ENCODE data around the gene SORBS1. TPM values are rescaled to one million over a fixed set of nuclear protein-coding genes. Genes with fewer than 3 reads are reported as not detected.

Gene SORBS1
- total and polyA plus RNA-seq, 2 donors (not counting 3 experiments of a cell fraction or from before 2014, with no cell fraction given), result 2.0 to 7.9 TPM

DNA sequence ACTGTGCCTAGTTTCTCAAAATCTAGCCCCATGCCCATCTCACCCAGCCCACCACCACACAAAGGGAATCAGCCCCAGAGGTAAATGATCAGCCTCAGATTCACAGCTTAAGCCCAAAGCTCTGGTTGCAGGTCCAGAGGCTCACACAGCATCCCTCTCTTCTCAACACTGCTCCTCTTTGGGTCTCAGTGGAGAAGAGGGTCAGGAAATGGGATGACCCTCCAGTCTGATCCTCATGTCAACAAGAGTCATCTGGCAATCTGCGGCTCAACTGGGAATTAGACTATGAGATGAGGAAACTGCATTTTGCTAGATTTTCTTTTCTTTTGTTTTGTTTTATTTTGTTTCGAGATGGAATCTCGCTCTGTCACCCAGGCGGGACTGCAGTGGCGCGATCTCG lies 144.2 kb downstream of the SORBS1 start:
- Histone ChIP-seq H3K4me3 (replicated peaks in 1 of 3; ENCODE audit: insufficient read depth in 1 of 3, low read depth in 1 of 3, low read length in 3 of 3) (no peak overlapping the region), H3K4me2 (ENCODE audit: insufficient read depth, low read length) (no peak overlapping the region), H3K27ac (ENCODE audit: insufficient read depth, low read depth, low read length) (no peak overlapping the region), H4K20me1 (replicated peaks; ENCODE audit: control insufficient read depth, extremely low read depth, insufficient read depth, low read length) (no peaks in the 10 kb centered on the region), H3K79me2 (ENCODE audit: control insufficient read depth, insufficient read depth, low read length) (no peaks in the 10 kb centered on the region), H3K27me3 (ENCODE audit: control insufficient read depth in 2 of 2, insufficient read depth in 2 of 2, low read length in 2 of 2) (peaks cover 0 to 1% of the 10 kb centered on the region in 2 experiments), H3K4me1 (ENCODE audit: control insufficient read depth, extremely low read depth, insufficient read depth, low read length) (no peaks in the 10 kb centered on the region), H3K36me3 (ENCODE audit: control insufficient read depth in 2 of 2, extremely low read depth in 1 of 2, insufficient read depth in 2 of 2, low read length in 2 of 2) (no peaks in the 10 kb centered on the region), H3K9me1 (replicated peaks; ENCODE audit: control insufficient read depth, extremely low read depth, insufficient read depth, low read length) (no peaks in the 10 kb centered on the region), H3K9me3 (replicated peaks; ENCODE audit: control insufficient read depth, insufficient read depth, low read length) (no peaks in the 10 kb centered on the region), H2AFZ (ENCODE audit: low read depth, low read length) (no peak overlapping the region), H3K9ac (replicated peaks; ENCODE audit: extremely low read depth, insufficient read depth, low read length) (no peak overlapping the region)
- FAIRE-seq (no peak), DNase-seq (ENCODE audit: low read depth, low spot score) (no peak)
- dilution Hi-C loops (cut with MboI; ENCODE audit: extremely low pct_ligation_motif_present, low sequenced_read_pairs) (loop anchor here (25.0 kb wide), 1 partner anchor 170 kb away; no protein-coding TSS in a partner anchor), intact Hi-C loops (cut with micrococcal nuclease) (no loop called here)
- POLR2A ChIA-PET, result no interaction called here
- TF ChIP-seq, protein P1, sequence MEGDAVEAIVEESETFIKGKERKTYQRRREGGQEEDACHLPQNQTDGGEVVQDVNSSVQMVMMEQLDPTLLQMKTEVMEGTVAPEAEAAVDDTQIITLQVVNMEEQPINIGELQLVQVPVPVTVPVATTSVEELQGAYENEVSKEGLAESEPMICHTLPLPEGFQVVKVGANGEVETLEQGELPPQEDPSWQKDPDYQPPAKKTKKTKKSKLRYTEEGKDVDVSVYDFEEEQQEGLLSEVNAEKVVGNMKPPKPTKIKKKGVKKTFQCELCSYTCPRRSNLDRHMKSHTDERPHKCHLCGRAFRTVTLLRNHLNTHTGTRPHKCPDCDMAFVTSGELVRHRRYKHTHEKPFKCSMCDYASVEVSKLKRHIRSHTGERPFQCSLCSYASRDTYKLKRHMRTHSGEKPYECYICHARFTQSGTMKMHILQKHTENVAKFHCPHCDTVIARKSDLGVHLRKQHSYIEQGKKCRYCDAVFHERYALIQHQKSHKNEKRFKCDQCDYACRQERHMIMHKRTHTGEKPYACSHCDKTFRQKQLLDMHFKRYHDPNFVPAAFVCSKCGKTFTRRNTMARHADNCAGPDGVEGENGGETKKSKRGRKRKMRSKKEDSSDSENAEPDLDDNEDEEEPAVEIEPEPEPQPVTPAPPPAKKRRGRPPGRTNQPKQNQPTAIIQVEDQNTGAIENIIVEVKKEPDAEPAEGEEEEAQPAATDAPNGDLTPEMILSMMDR (IDR thresholded peaks at IDR 0.05; ENCODE audit: extremely low read depth in 1 of 2, insufficient read depth in 1 of 2, low read depth in 1 of 2, low read length in 2 of 2), result no peak
- TF ChIP-seq POLR2AphosphoS5 (IDR thresholded peaks at IDR 0.05; ENCODE audit: insufficient read depth, low read depth, low read length), result no peak
- TF ChIP-seq FOS (IDR thresholded peaks at IDR 0.05; ENCODE audit: borderline replicate concordance, insufficient read depth, low read length), result no peak
- TF ChIP-seq EZH2 (IDR thresholded peaks at IDR 0.05; ENCODE audit: borderline replicate concordance, low read depth, low read length, severe bottlenecking), result no peak
- no peak for TF ChIP-seq POLR2A (IDR thresholded peaks at IDR 0.05; ENCODE audit: low read depth, low read length)
- no peak for TF ChIP-seq MYC (IDR thresholded peaks at IDR 0.05; ENCODE audit: low read depth, low read length)
- TF ChIP-seq, protein P2, sequence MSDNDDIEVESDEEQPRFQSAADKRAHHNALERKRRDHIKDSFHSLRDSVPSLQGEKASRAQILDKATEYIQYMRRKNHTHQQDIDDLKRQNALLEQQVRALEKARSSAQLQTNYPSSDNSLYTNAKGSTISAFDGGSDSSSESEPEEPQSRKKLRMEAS (IDR thresholded peaks at IDR 0.05; ENCODE audit: insufficient read depth, insufficient read length), result no peak
- TF ChIP-seq GATA2 (IDR thresholded peaks at IDR 0.05; ENCODE audit: insufficient read depth, insufficient read length, low read depth, low read length), result no peak
- TF ChIP-seq JUN (IDR thresholded peaks at IDR 0.05; ENCODE audit: borderline replicate concordance, insufficient read depth, insufficient read length, low read depth), result no peak
- CTCF ChIA-PET, result interaction anchor here (1.0 to 2.2 kb wide), 2 partner anchors 14 to 42 kb away, joined by 3 to 7 read pairs; no protein-coding TSS in a partner anchor
- no TSS peak for BruUV-seq (replicated peaks)

All from endothelial cell of umbilical vein (primary cell).